OCI-LY7 (cell line): ENCODE data around the gene RHBDL1. TPM values are rescaled to one million over a fixed set of nuclear protein-coding genes. Genes with fewer than 3 reads are reported as not detected.

Experiments
- BruUV-seq: library from RNA; stranded (reverse); fragments of 400-500 nt; replicated peaks from 2 replicates; lab custom pipeline; 2021; lab: Mats Ljungman, UMichigan
- CTCF ChIA-PET: fragments of 300-600 bp; sonication (Branson Sonifier 250); formaldehyde crosslinking; loops from one replicate; lab custom pipeline; 2022; ENCODE audit warnings: antibody characterized with exemption; ENCODE audit not compliant: unreplicated experiment; lab: Charles Lee
- POLR2A ChIA-PET: fragments of 300-600 bp; sonication (Branson Sonifier 250); formaldehyde crosslinking; loops from one replicate; lab custom pipeline; 2022; ENCODE audit warnings: antibody characterized with exemption; lab: Charles Lee
- DNase-seq: peaks from one replicate; pipeline ENCODE4 v3.0.0-alpha.2; 2015; ENCODE audit warnings: low spot score
- H2AFZ ChIP-seq: fragments of 200-600 bp; sonication (generic), shearing (Covaris generic); 2 replicates; pipeline ENCODE4 v1.6.1; 2014; ENCODE audit warnings: mild to moderate bottlenecking, antibody characterized with exemption, low read length, moderate library complexity
- H3K27ac ChIP-seq: fragments of 200-600 bp; sonication (generic); 2 replicates; pipeline ENCODE4 v1.5.1; 2014; ENCODE audit warnings: mixed run types, low read depth, mild to moderate bottlenecking, moderate library complexity, low read length, inconsistent platforms; ENCODE audit not compliant: poor library complexity, severe bottlenecking
- H3K36me3 ChIP-seq: fragments of 200-600 bp; sonication (generic); 2 replicates; pipeline ENCODE4 v1.6.1; 2014; ENCODE audit warnings: mild to moderate bottlenecking, antibody characterized with exemption, low read length, moderate library complexity, mixed read lengths; ENCODE audit not compliant: insufficient read depth
- H3K4me1 ChIP-seq: fragments of 200-600 bp; sonication (generic); 2 replicates; pipeline ENCODE4 v1.5.1; 2014; ENCODE audit warnings: mild to moderate bottlenecking, low read length; ENCODE audit not compliant: insufficient read depth, poor library complexity, severe bottlenecking
- H3K4me2 ChIP-seq: fragments of 200-600 bp; sonication (generic); 2 replicates; pipeline ENCODE4 v1.6.1; 2014; ENCODE audit warnings: mild to moderate bottlenecking, low read length
- H3K4me3 ChIP-seq: fragments of 200-600 bp; sonication (generic); 2 replicates; pipeline ENCODE4 v1.5.1; 2014; ENCODE audit warnings: mild to moderate bottlenecking, low read depth, low read length; ENCODE audit not compliant: poor library complexity, severe bottlenecking
- H3K79me2 ChIP-seq: fragments of 200-600 bp; sonication (generic); 2 replicates; pipeline ENCODE4 v1.6.1; 2016; ENCODE audit warnings: low read depth, mild to moderate bottlenecking, low read length, moderate library complexity, mixed read lengths; ENCODE audit not compliant: insufficient read depth
- H3K9me2 ChIP-seq: fragments of 200-600 bp; sonication (generic); 2 replicates; pipeline ENCODE4 v1.6.1; 2016; ENCODE audit warnings: mild to moderate bottlenecking, low read length, mixed read lengths; ENCODE audit not compliant: insufficient read depth
- H3K9me3 ChIP-seq: fragments of 200-600 bp; sonication (generic); 2 replicates; pipeline ENCODE4 v1.6.1; 2014; ENCODE audit warnings: mild to moderate bottlenecking, mixed run types, low read length, mixed read lengths
- H4K20me1 ChIP-seq: fragments of 200-600 bp; sonication (generic); 2 replicates; pipeline ENCODE4 v1.6.1; 2014; ENCODE audit warnings: mild to moderate bottlenecking, antibody characterized with exemption, low read length, moderate library complexity, mixed read lengths; ENCODE audit not compliant: insufficient read depth
- EZH2phosphoT487 ChIP-seq: fragments of 200-600 bp; sonication (generic); IDR thresholded peaks from 2 replicates; pipeline ENCODE4 v1.6.1; 2018; ENCODE audit warnings: low read depth, borderline replicate concordance, mild to moderate bottlenecking, mixed run types, antibody characterized with exemption, low read length, moderate library complexity, mixed read lengths
- intact Hi-C: fragments of 100-400 bp; cut with micrococcal nuclease; formaldehyde crosslinking; loops from one replicate; pipeline ENCODE4 v1.10.0; 2022; ENCODE audit not compliant: unreplicated experiment
- total RNA-seq, 2 experiments: library from RNA; depleted of rRNA in 1 of 2; stranded (reverse); fragments of >200 nt in 1 of 2; shearing (Covaris generic) in 1 of 2; gene quantifications; 2 replicates each; pipeline ENCODE4 v1.2.3, GENCODE V29; 2014 to 2022
- TF ChIP-seq, protein P1 (sequence below): fragments of 200-600 bp; sonication (generic); conservative IDR thresholded peaks from 2 replicates; pipeline ENCODE4 v1.5.1; 2014; ENCODE audit warnings: mild to moderate bottlenecking, antibody characterized with exemption, low read length, moderate library complexity, mixed read lengths

The RHBDL1 gene
- total RNA-seq, 2 experiments from 2014 or later = 4.2 TPM

DNA sequence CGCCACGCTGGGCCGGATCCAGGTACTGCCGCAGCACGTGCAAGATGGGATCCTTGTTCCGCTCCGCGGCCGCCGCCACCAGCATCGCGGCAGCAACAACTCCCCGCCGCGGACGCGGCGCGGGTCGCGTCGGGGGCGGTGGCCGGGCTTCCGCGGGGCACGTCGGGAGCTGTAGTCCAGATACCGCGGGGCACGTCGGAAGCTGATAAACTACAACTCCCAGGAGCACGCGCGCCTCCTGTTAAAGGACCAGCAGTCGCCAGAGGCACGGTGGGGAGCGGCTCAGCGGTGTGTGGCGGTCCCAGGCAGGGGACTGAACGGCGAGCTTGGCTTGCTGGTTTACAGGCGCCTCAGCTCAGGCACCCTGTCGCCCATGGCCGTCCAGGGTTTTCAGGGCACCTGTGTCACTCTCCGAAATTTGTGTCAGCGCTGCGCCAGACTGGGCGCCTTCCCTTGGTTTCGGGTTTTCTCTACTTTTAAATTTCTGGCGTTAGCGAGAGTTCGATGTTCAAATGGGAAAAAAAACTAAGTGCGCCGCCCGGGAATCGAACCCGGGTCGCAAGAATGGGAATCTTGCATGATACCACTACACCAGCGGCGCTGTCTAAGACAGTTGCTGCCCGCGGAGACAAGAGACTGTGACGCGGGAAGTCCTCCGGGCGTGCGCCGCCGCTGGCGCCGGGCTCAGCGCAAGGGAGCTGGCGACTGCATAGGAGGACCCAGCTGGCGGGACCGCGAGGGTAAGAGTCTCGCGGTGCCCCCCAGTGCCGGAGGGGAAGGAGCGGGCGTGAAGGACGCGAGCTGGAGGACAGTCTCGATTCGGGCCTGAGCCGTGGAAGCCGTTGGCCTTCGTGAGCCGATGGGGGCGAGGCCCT is 39.0 kb upstream of the RHBDL1 start, which contains the start of gene METTL26:
Gene METTL26, minus strand, starts transcription at position 100 of the 875 bp plus-strand sequence. Its CDS starts 15 bp downstream, at position 85.
- DNase-seq = peak; percentile 96
- POLR2A ChIA-PET = interaction anchor here (0.6 to 1.0 kb wide), 2 partner anchors 43 to 385 kb away, joined by 3 to 5 read pairs; no protein-coding TSS in a partner anchor
- intact Hi-C loops = loop anchor here (1.0 kb wide), 2 partner anchors 31 to 47 kb away; no protein-coding TSS in a partner anchor
- no peak for TF ChIP-seq EZH2phosphoT487
- TF ChIP-seq, protein P1, sequence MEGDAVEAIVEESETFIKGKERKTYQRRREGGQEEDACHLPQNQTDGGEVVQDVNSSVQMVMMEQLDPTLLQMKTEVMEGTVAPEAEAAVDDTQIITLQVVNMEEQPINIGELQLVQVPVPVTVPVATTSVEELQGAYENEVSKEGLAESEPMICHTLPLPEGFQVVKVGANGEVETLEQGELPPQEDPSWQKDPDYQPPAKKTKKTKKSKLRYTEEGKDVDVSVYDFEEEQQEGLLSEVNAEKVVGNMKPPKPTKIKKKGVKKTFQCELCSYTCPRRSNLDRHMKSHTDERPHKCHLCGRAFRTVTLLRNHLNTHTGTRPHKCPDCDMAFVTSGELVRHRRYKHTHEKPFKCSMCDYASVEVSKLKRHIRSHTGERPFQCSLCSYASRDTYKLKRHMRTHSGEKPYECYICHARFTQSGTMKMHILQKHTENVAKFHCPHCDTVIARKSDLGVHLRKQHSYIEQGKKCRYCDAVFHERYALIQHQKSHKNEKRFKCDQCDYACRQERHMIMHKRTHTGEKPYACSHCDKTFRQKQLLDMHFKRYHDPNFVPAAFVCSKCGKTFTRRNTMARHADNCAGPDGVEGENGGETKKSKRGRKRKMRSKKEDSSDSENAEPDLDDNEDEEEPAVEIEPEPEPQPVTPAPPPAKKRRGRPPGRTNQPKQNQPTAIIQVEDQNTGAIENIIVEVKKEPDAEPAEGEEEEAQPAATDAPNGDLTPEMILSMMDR = no peak
- Histone ChIP-seq H3K4me2 (peak within 1 kb of the TSS; percentile 88), H3K4me1 (peaks cover 46% of the 10 kb centered on the region), H3K9me2 (no peaks in the 10 kb centered on the region), H2AFZ (peak within 1 kb of the TSS; percentile 47), H3K9me3 (no peaks in the 10 kb centered on the region), H3K79me2 (peaks cover 8% of the 10 kb centered on the region; the same call in 1 of the 2 replicates), H3K36me3 (peaks cover 8% of the 10 kb centered on the region; the same call in 1 of the 2 replicates), H3K4me3 (peak within 1 kb of the TSS; percentile 87), H3K27ac (peak within 1 kb of the TSS; percentile 77), H4K20me1 (no peaks in the 10 kb centered on the region)
- CTCF ChIA-PET = interaction anchor here (0.5 kb wide), 1 partner anchor 253 kb away, joined by 4 read pairs; no protein-coding TSS in a partner anchor
- no TSS peak for BruUV-seq

DNA sequence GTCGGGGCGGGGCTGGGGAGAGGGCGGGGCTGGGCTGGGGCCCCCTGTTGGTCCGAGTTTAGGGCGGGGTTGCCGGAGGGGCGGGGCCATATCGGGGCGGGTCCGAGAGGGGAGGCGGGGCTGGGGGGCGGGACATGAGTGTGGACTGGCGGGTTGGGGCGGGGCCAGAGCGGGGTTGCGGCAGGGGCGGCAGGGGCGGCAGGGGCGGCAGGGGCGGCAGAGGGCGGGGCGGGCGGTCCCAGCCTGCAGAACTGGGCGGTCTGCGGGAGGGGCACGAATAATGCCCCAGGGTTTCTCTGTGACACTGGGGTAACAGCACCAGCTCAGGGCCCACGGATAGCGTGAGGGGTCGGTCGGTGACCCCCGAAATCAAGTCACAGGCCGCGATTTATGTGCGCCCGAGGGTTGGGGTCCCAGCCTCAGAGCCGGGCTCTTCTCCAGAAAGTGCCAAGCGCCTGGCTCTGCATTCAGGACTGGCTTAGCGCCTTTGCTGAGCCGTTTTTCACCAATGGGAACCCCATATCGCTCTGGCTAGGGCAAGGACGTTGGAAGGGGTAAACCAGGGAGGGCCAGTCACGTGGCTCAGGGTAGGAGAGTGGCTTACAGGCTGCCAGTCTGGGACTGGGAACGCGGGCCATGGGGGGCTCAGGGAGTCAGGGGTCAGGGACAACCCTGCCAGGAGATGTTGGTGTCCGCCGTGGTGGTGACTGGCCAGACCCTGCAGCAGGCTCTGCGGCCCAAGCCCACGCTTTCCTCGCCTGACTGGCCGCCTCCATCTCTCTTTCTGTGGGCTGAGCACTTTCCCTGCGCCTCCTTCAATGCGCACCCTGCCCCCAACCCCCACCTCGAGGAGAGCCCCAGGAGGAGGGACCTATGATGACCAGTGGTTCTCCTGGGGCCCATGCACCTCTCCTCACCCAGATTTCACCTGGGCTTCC is 38.1 kb upstream of the RHBDL1 start:
- intact Hi-C loops = no loop called here
- DNase-seq = peak; percentile 89
- no peaks in the 10 kb centered on the region for H3K9me3 ChIP-seq
- H3K4me1 ChIP-seq = peaks cover 47% of the 10 kb centered on the region
- peak overlapping the region; percentile 87 for H3K4me3 ChIP-seq
- peak overlapping the region; percentile 88 for H3K4me2 ChIP-seq
- POLR2A ChIA-PET = no interaction called here
- BruUV-seq = no TSS peak
- TF ChIP-seq, protein P1 = no peak
- no peak for TF ChIP-seq EZH2phosphoT487
- H4K20me1 ChIP-seq = no peaks in the 10 kb centered on the region
- H2AFZ ChIP-seq = 0 out of 2 replicates have a peak overlapping the region, but pooled peaks have one; percentile 47
- H3K9me2 ChIP-seq = no peaks in the 10 kb centered on the region
- H3K79me2 ChIP-seq = peaks cover 8% of the 10 kb centered on the region; the same call in 1 of the 2 replicates
- peak overlapping the region; percentile 77 for H3K27ac ChIP-seq
- CTCF ChIA-PET = no interaction called here
- peaks cover 8% of the 10 kb centered on the region; the same call in 1 of the 2 replicates for H3K36me3 ChIP-seq
